Right atrium auricular region (tissue), 2 donors: ENCODE measurements around the gene DGKG. TPM values are rescaled to one million over a fixed set of nuclear protein-coding genes. Genes with fewer than 3 reads are reported as not detected.

Experiments used
- DNase-seq: peaks from one replicate; pipeline ENCODE4 v3.0.0-alpha.2; 2019; ENCODE audit warnings: low spot score
- H3K27ac ChIP-seq, 2 donors: fragments of 200-600 bp; sonication (generic); 1 replicate in 1 of 2; 2 replicates in 1 of 2; pipeline ENCODE4 v1.5.1; 2016 to 2019
- H3K27me3 ChIP-seq, 2 donors: fragments of 200-600 bp; sonication (generic); one replicate each; pipeline versions ENCODE4 v1.5.1 to v1.6.0; 2017 to 2019
- H3K36me3 ChIP-seq: fragments of 200-600 bp; sonication (generic); one replicate; pipeline ENCODE4 v1.5.1; 2016
- H3K4me1 ChIP-seq, 2 donors: fragments of 200-600 bp; sonication (generic); one replicate each; pipeline versions ENCODE4 v1.5.1 to v1.6.0; 2017 to 2019
- H3K4me3 ChIP-seq, 2 donors: fragments of 200-600 bp; sonication (generic); 1 replicate in 1 of 2; 2 replicates in 1 of 2; pipeline ENCODE4 v1.5.1; 2017 to 2019; ENCODE audit warnings: mild to moderate bottlenecking in 1 of 2, moderate library complexity in 1 of 2
- H3K9me3 ChIP-seq, 2 donors: fragments of 200-600 bp; sonication (generic); one replicate each; pipeline ENCODE4 v1.5.1; 2019
- CTCF ChIP-seq, 2 donors: fragments of 200-600 bp; sonication (generic); IDR thresholded peaks; one replicate each; pipeline ENCODE4 v1.5.1; 2019; ENCODE audit warnings: antibody characterized with exemption in 2 of 2
- total RNA-seq, 2 donors: library from RNA; depleted of rRNA; stranded (reverse); fragments of >200 nt; gene quantifications; one replicate each; pipeline ENCODE4 v1.1.0, GENCODE V29; 2016

DGKG gene
- total RNA-seq, 2 donors from 2014 or later: 25.1 to 27.4 TPM

GRCh38 chr3:186144257-186144656 is 217.8 kb downstream of the DGKG start:
- Histone ChIP-seq H3K9me3 (no peaks in the 10 kb centered on the region), H3K27me3 (no peaks in the 10 kb centered on the region), H3K4me3 (no peak overlapping the region), H3K27ac (no peak overlapping the region), H3K4me1 (no peaks in the 10 kb centered on the region), H3K36me3 (no peaks in the 10 kb centered on the region)
- no peak for DNase-seq
- TF ChIP-seq CTCF (IDR thresholded peaks at IDR 0.05): no peak

- Histone ChIP-seq H3K4me3 (no peak overlapping the region), H3K36me3 (no peaks in the 10 kb centered on the region), H3K9me3 (no peaks in the 10 kb centered on the region), H3K27me3 (no peaks in the 10 kb centered on the region), H3K27ac (no peak overlapping the region), H3K4me1 (no peaks in the 10 kb centered on the region)
- no peak for TF ChIP-seq CTCF (IDR thresholded peaks at IDR 0.05)
- DNase-seq: no peak
Observed at GRCh38 chr3:186143250-186143649, 218.8 kb downstream of the DGKG start.

- Histone ChIP-seq H3K4me3 (no peak overlapping the region), H3K4me1 (no peaks in the 10 kb centered on the region), H3K27me3 (no peaks in the 10 kb centered on the region), H3K36me3 (no peaks in the 10 kb centered on the region), H3K9me3 (no peaks in the 10 kb centered on the region), H3K27ac (no peak overlapping the region)
- DNase-seq: no peak
- TF ChIP-seq CTCF (IDR thresholded peaks at IDR 0.05): no peak
Observed at GRCh38 chr3:186142393-186142932, 219.6 kb downstream of the DGKG start.

- H3K4me1 ChIP-seq: no peaks in the 10 kb centered on the region
- no peak overlapping the region for H3K4me3 ChIP-seq
- no peaks in the 10 kb centered on the region for H3K27me3 ChIP-seq
- H3K9me3 ChIP-seq: no peaks in the 10 kb centered on the region
- DNase-seq: no peak
- TF ChIP-seq CTCF (IDR thresholded peaks at IDR 0.05): no peak
- no peaks in the 10 kb centered on the region for H3K36me3 ChIP-seq
- H3K27ac ChIP-seq: no peak overlapping the region
Observed at GRCh38 chr3:186141790-186142189, 220.2 kb downstream of the DGKG start.

GRCh38 chr3:186138272-186138981 is 223.6 kb downstream of the DGKG start:
- H3K27me3 ChIP-seq: no peaks in the 10 kb centered on the region
- no peak for DNase-seq
- no peak overlapping the region for H3K4me3 ChIP-seq
- no peak for TF ChIP-seq CTCF (IDR thresholded peaks at IDR 0.05)
- no peak overlapping the region for H3K27ac ChIP-seq
- H3K4me1 ChIP-seq: no peaks in the 10 kb centered on the region
- no peaks in the 10 kb centered on the region for H3K9me3 ChIP-seq
- no peaks in the 10 kb centered on the region for H3K36me3 ChIP-seq
